ENCODE results near the gene FBXO15.

FBXO15 gene

DNA sequence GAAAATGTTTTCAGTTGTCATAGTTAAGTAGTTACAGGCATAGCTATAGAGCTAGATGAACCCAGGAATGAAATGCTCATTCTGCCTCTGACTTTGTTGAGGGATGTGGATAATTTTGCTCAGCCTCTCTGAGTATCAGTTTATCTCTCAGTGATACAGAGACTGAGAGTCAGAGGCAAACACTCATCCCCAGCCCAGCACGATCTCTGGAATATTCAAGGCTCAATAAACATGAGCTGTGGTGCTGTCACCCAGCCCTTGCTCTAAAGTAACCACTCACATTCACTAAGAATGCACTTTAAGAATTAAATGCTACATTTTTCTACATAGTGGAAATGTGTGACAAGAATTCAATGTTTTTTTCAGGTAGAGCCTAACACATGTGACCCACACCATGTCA is 31.2 kb upstream of the FBXO15 start:
- no peak overlapping the region for H3K9ac ChIP-seq (ENCODE audit: low read length)
- H3K27ac ChIP-seq (ENCODE audit: low read depth, low read length), result no peak overlapping the region
- H3K4me1 ChIP-seq (ENCODE audit: control insufficient read depth, insufficient read depth, low read length), result no peaks in the 10 kb centered on the region
- no peak overlapping the region for H3K4me3 ChIP-seq (ENCODE audit: low read length)
- H3K36me3 ChIP-seq (ENCODE audit: control insufficient read depth, insufficient read depth, low read length), result no peaks in the 10 kb centered on the region
- H3K27me3 ChIP-seq (ENCODE audit: control insufficient read depth, insufficient read depth, low read length), result no peaks in the 10 kb centered on the region

DNA sequence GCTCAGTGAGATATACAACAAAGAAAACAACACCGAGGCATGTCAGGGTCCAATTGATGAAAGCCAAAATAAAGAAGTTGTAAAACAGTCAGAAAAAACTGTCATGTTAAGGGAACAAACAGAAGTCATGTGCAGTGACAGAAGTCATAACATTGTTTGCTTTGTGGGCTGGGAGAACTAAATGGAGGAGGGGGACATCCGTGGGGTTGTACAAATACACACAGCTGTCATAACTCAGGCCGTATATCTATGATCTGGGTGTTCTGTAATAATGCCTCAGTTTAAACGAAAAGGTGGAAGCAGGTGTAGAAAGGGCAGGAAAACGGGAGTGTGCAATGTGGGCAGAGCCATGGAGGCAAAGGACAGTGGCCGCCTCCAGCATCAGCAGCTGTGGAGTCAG is 28.0 kb upstream of the FBXO15 start:
- Histone ChIP-seq H3K27ac (ENCODE audit: low read depth, low read length) (no peak overlapping the region), H3K4me1 (ENCODE audit: control insufficient read depth, insufficient read depth, low read length) (no peaks in the 10 kb centered on the region), H3K4me3 (ENCODE audit: low read length) (no peak overlapping the region), H3K36me3 (ENCODE audit: control insufficient read depth, insufficient read depth, low read length) (no peaks in the 10 kb centered on the region), H3K27me3 (ENCODE audit: control insufficient read depth, insufficient read depth, low read length) (no peaks in the 10 kb centered on the region), H3K9ac (ENCODE audit: low read length) (no peak overlapping the region)

DNA sequence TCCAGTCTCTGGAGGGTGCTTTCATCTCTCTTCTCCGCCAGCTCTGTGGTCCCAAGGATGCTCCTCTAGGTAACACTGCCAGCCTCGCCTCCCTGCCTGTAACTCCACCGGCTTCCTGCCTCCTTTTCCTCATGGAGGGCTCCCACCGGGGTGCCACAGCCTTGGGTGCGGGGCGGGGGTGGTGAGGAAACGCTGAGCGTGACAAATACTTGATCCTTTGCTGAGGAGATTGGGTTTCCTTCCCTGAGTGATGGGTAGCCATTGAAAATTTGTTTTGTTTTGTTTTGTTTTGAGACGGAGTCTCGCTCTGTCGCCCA is 25.8 kb upstream of the FBXO15 start:
- Histone ChIP-seq H3K4me1 (ENCODE audit: control insufficient read depth, insufficient read depth, low read length) (no peaks in the 10 kb centered on the region), H3K27ac (ENCODE audit: low read depth, low read length) (no peak overlapping the region), H3K9ac (ENCODE audit: low read length) (no peak overlapping the region), H3K36me3 (ENCODE audit: control insufficient read depth, insufficient read depth, low read length) (no peaks in the 10 kb centered on the region), H3K27me3 (ENCODE audit: control insufficient read depth, insufficient read depth, low read length) (no peaks in the 10 kb centered on the region), H3K4me3 (ENCODE audit: low read length) (no peak overlapping the region)

DNA sequence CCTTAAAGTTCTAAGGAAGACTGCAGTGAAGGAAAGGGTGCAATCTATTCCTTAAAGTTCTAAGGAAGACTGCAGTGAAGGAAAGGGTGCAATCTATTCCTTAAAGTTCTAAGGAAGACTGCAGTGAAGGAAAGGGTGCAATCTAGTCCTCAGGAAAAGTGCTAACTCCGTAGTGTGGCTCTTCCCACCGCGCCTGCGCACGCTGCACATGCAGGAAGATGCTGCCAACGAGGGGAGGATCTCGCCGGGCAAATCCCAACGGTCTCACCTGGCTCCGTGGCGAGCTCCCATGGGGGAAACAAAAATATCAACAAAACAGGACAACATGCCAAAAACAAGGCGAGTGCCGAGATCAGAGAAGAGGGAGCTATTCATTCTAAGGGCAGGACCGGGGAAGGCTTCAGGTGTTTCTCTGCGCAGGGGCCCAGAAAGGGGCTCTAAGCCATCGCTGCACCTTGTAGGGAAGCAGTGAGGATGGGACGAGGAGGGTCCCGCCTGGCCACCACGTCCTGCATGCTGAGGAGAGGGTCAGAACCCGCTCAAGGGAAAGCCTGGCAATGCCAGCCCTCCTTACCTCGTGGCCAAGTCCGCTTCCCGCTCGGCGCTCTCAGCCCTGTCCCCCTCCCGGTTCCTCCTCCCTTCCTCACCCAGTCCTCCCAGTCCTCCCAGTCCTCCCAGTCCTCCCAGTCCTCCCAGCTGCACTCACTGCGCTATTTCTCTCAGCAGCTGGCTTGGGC is 25.2 kb upstream of the FBXO15 start:
- no peak overlapping the region for H3K27ac ChIP-seq (ENCODE audit: low read depth, low read length)
- H3K36me3 ChIP-seq (ENCODE audit: control insufficient read depth, insufficient read depth, low read length), result no peaks in the 10 kb centered on the region
- no peak overlapping the region for H3K4me3 ChIP-seq (ENCODE audit: low read length)
- H3K9ac ChIP-seq (ENCODE audit: low read length), result no peak overlapping the region
- no peaks in the 10 kb centered on the region for H3K27me3 ChIP-seq (ENCODE audit: control insufficient read depth, insufficient read depth, low read length)
- H3K4me1 ChIP-seq (ENCODE audit: control insufficient read depth, insufficient read depth, low read length), result no peaks in the 10 kb centered on the region

DNA sequence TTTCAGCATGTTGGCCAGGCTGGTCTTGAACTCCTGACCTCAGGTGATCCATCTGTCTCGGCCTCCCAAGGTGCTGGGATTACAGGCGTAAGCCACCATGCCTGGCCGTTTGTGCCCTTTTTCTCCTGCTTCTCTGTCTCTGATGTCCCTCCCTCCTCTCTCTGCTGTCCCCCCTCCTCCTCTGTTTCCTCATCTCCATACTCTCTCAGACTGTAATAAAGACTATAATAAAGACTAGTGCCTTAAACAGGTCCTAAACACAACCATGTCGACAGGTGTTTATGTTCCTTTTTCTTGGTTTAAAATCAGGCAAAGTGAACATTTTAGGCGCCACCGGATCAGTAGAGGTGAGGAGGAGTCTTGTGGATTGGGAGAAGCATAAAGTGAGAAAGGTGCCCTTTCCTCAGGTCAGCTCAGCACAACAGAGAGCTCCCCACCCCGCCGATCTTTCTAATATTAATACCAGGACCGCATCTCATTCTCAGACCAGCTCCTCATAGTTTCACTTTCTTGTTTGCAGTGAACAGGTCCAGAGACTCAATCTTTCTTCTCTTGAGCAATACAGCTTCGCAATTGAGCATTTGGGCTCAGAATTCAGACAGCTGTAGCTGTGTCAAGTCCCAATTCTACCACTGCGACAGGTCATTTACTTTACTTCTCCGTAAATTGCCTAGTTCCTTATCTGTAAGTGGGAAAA is 24.4 kb upstream of the FBXO15 start:
- no peak overlapping the region for H3K9ac ChIP-seq (ENCODE audit: low read length)
- H3K4me3 ChIP-seq (ENCODE audit: low read length), result peak overlapping the region; percentile 44

DNA sequence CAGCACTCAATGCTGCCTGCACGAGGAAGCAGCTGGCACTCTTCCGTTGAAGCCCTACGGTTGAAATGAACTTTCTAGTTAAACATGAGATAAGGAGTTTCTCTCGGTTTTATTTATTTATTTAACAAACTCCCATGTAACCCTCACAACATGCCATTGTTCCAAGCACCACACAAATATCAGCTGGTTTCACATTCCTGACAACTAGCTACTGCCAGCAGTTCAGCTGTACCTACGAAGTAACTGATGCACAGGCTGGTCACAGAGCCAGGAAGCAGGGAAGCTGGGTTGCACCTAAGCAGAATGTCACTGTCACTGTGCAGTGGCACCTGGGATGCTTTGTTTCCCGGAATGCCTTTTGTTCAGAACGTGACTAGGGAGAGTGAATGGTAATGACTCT is 18.8 kb upstream of the FBXO15 start:
- H3K4me3 ChIP-seq (ENCODE audit: low read length), result no peak overlapping the region
- no peaks in the 10 kb centered on the region for H3K36me3 ChIP-seq (ENCODE audit: control insufficient read depth, insufficient read depth, low read length)
- H3K9ac ChIP-seq (ENCODE audit: low read length), result no peak overlapping the region
- no peaks in the 10 kb centered on the region for H3K4me1 ChIP-seq (ENCODE audit: control insufficient read depth, insufficient read depth, low read length)
- no peak overlapping the region for H3K27ac ChIP-seq (ENCODE audit: low read depth, low read length)
- no peaks in the 10 kb centered on the region for H3K27me3 ChIP-seq (ENCODE audit: control insufficient read depth, insufficient read depth, low read length)

More for the DNA sequence above, 24.4 kb upstream of the FBXO15 start:
- H3K27ac ChIP-seq (ENCODE audit: low read depth, low read length), result no peak overlapping the region
- no peaks in the 10 kb centered on the region for H3K4me1 ChIP-seq (ENCODE audit: control insufficient read depth, insufficient read depth, low read length)
- H3K36me3 ChIP-seq (ENCODE audit: control insufficient read depth, insufficient read depth, low read length), result no peaks in the 10 kb centered on the region
- H3K27me3 ChIP-seq (ENCODE audit: control insufficient read depth, insufficient read depth, low read length), result no peaks in the 10 kb centered on the region

DNA sequence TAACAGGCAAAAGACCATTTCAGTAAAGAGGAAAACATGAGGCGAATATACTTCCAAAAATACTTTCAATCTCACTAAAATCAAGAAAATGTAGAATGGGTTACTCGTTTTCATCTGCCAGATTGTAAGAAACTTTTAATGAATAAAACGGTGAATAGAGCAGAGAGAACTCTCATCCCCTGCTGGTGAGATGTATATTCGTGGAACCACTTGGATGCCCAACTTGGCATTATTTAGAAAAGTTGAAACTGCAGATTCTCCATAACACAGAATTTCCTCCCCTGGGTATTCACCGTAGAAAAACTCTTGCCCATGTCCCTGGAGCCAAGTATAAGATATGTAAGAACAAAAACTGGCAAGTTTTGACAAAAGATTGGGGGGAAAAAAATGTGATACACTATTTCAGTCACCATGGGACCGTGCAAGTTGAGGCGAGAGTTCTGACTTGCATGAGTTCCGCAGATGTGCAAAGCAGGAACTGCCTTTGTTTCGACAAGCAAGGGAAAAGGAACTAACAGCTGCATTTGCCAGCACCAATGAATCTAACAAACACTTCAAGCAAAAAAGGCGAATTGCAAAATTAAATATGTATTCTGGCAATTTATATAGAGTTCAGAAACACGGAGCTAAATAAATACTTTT is 15.5 kb upstream of the FBXO15 start:
- no peak overlapping the region for H3K9ac ChIP-seq (ENCODE audit: low read length)
- H3K27ac ChIP-seq (ENCODE audit: low read depth, low read length), result no peak overlapping the region
- no peaks in the 10 kb centered on the region for H3K27me3 ChIP-seq (ENCODE audit: control insufficient read depth, insufficient read depth, low read length)
- no peaks in the 10 kb centered on the region for H3K4me1 ChIP-seq (ENCODE audit: control insufficient read depth, insufficient read depth, low read length)
- no peak overlapping the region for H3K4me3 ChIP-seq (ENCODE audit: low read length)
- peaks cover 6% of the 10 kb centered on the region for H3K36me3 ChIP-seq (ENCODE audit: control insufficient read depth, insufficient read depth, low read length)

DNA sequence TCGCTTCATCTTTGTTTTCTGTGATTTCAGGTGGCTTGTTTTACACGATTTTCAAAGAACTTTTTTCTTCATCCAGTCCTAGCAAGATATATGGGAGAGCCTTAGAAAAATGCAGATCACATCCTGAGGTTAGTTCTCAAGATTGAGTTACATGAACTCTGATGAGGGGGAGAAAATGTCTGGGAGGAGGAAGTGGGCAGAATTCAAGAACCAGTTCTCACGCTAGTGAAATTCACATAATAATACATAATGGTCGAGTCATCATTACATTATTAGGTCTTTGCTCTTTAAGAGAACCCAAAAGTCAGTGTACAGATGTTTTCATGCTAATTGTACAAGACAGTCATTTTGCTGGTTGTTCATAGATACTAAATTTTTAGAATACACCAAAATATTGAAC is 7.6 kb upstream of the FBXO15 start:
- no peak overlapping the region for H3K4me3 ChIP-seq (ENCODE audit: low read length)
- H3K4me1 ChIP-seq (ENCODE audit: control insufficient read depth, insufficient read depth, low read length), result no peaks in the 10 kb centered on the region
- H3K36me3 ChIP-seq (ENCODE audit: control insufficient read depth, insufficient read depth, low read length), result peaks cover 16% of the 10 kb centered on the region
- H3K27ac ChIP-seq (ENCODE audit: low read depth, low read length), result no peak overlapping the region
- no peaks in the 10 kb centered on the region for H3K27me3 ChIP-seq (ENCODE audit: control insufficient read depth, insufficient read depth, low read length)
- H3K9ac ChIP-seq (ENCODE audit: low read length), result no peak overlapping the region

DNA sequence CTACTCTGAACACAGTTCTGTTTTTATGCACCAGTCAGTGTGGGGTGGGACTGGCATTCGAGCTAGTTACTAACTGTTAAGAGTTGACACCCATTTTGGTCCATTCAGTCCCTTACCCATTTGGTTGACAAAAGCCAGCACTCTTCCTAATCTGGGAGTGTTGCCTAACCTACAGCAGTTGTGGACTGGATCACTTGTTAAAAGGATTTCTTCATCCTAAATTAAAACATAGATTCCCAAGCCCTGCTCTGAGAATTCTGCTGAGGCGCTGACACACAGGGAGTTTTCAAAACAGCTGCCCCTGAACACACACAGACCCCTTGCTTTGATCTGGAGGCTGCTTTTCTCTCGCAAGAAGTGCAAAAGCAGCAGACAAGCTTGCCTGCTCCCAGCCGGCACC is 7.1 kb upstream of the FBXO15 start:
- no peaks in the 10 kb centered on the region for H3K27me3 ChIP-seq (ENCODE audit: control insufficient read depth, insufficient read depth, low read length)
- H3K27ac ChIP-seq (ENCODE audit: low read depth, low read length), result no peak overlapping the region
- no peak overlapping the region for H3K9ac ChIP-seq (ENCODE audit: low read length)
- no peak overlapping the region for H3K4me3 ChIP-seq (ENCODE audit: low read length)
- H3K4me1 ChIP-seq (ENCODE audit: control insufficient read depth, insufficient read depth, low read length), result peaks cover 5% of the 10 kb centered on the region
- H3K36me3 ChIP-seq (ENCODE audit: control insufficient read depth, insufficient read depth, low read length), result peaks cover 13% of the 10 kb centered on the region

DNA sequence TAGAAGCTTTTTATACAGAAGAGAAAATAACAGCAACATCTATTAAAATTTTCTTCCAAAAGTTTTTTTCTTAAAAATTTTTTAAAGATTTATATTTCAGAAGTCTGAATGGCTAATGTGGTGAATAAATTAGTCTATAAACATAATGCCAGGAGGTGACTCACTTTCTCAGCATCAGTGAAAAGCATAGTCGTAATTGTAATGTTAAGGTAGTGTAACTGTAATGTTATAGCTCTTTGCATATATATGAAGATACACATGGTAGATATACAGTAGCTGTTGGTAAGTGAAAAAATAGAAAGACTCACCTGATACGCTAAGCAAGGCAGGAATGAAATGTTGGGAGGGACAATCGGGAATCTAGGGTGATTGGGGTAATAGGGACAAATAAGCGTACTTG is 6.2 kb upstream of the FBXO15 start:
- H3K27ac ChIP-seq (ENCODE audit: low read depth, low read length), result no peak overlapping the region
- no peak overlapping the region for H3K4me3 ChIP-seq (ENCODE audit: low read length)
- no peak overlapping the region for H3K9ac ChIP-seq (ENCODE audit: low read length)
- no peaks in the 10 kb centered on the region for H3K27me3 ChIP-seq (ENCODE audit: control insufficient read depth, insufficient read depth, low read length)
- peaks cover 8% of the 10 kb centered on the region for H3K4me1 ChIP-seq (ENCODE audit: control insufficient read depth, insufficient read depth, low read length)
- peaks cover 10% of the 10 kb centered on the region for H3K36me3 ChIP-seq (ENCODE audit: control insufficient read depth, insufficient read depth, low read length)

DNA sequence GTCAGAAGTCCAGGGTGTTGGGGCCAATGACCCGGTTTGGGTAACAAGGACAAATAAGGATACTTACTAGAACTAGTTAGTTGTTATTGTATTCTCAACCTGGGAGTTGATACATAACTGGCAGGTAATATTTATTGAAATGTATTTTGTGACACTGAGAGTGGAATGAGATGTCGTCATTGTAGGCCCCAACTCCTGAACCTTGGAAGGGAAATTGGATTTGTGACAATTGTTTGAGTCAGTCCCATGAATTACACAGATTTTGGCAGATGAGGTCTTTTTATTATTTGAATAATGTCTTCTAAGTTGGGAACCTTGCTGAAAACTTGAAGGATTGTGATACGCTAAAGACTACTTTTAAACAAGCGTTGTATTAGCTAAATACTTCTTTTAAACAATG is 5.7 kb upstream of the FBXO15 start:
- H3K27ac ChIP-seq (ENCODE audit: low read depth, low read length), result no peak overlapping the region
- peaks cover 10% of the 10 kb centered on the region for H3K36me3 ChIP-seq (ENCODE audit: control insufficient read depth, insufficient read depth, low read length)
- peaks cover 8% of the 10 kb centered on the region for H3K4me1 ChIP-seq (ENCODE audit: control insufficient read depth, insufficient read depth, low read length)

DNA sequence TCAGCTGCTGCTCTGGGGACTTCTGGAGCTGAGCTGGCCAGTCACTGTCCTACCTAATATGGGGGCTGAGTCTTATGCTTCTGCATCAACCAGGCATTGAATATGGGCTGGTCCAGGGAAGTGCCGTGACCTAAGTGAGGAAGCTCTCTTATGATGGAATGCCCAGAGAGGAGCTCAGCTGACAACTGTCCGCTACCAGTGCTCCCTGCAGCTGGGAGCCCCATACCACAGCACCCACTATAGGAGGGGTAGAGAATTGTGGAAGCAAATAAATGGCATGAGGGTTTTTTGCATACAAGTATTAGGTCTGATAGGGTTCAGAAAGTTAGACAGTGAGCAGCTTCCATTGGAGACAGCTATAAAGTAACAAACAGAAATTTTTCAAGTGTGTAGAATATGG is 5.2 kb upstream of the FBXO15 start:
- Histone ChIP-seq H3K9ac (ENCODE audit: low read length) (no peak overlapping the region), H3K4me1 (ENCODE audit: control insufficient read depth, insufficient read depth, low read length) (peaks cover 9% of the 10 kb centered on the region), H3K27me3 (ENCODE audit: control insufficient read depth, insufficient read depth, low read length) (no peaks in the 10 kb centered on the region), H3K27ac (ENCODE audit: low read depth, low read length) (no peak overlapping the region), H3K36me3 (ENCODE audit: control insufficient read depth, insufficient read depth, low read length) (peaks cover 10% of the 10 kb centered on the region), H3K4me3 (ENCODE audit: low read length) (no peak overlapping the region)

More for the DNA sequence above, 5.7 kb upstream of the FBXO15 start:
- no peaks in the 10 kb centered on the region for H3K27me3 ChIP-seq (ENCODE audit: control insufficient read depth, insufficient read depth, low read length)
- H3K4me3 ChIP-seq (ENCODE audit: low read length), result no peak overlapping the region
- no peak overlapping the region for H3K9ac ChIP-seq (ENCODE audit: low read length)

DNA sequence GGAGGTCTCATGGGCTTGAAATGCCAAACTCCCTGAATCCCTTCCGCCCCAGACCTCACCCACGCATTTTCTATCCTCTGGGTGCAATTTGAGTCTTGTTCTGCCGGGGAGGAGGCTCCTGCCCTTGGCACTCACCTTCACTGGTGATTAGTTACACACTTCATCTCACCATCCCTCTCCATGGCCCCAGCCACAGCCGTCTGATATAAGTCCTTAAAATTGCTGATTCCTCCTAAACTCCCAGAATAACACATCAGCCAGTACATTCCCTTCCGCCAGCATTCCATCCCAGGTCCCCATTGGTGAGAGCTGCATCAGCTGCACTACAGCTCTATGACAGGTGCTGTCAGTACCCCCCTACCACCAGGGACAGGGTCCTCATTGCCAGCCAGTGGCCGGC is 4.6 kb upstream of the FBXO15 start:
- peaks cover 10% of the 10 kb centered on the region for H3K4me1 ChIP-seq (ENCODE audit: control insufficient read depth, insufficient read depth, low read length)
- peaks cover 10% of the 10 kb centered on the region for H3K36me3 ChIP-seq (ENCODE audit: control insufficient read depth, insufficient read depth, low read length)
- H3K4me3 ChIP-seq (ENCODE audit: low read length), result no peak overlapping the region
- no peaks in the 10 kb centered on the region for H3K27me3 ChIP-seq (ENCODE audit: control insufficient read depth, insufficient read depth, low read length)
- H3K9ac ChIP-seq (ENCODE audit: low read length), result no peak overlapping the region
- no peak overlapping the region for H3K27ac ChIP-seq (ENCODE audit: low read depth, low read length)
